ENCODE results near the gene CCDC169.
"Not testable (repeated sequence)": the region's sequence is repeated elsewhere in the genome, so short reads cannot be mapped to it uniquely, and the experiment has no call there.

Gene CCDC169

GRCh38 chr13:36325912-36326311 lies 28.3 kb upstream of the CCDC169 start:
- H3K36me3 ChIP-seq (ENCODE audit: insufficient read depth, low read length) = peaks cover 88% of the 10 kb centered on the region
- H3K4me3 ChIP-seq = no peak overlapping the region
- H3K9me3 ChIP-seq (ENCODE audit: low read depth, low read length) = no peaks in the 10 kb centered on the region
- H3K27ac ChIP-seq = no peak overlapping the region
- TF ChIP-seq EZH2 (IDR thresholded peaks at IDR 0.05) = no peak
- no peak for TF ChIP-seq POLR2AphosphoS5 (IDR thresholded peaks at IDR 0.05; ENCODE audit: borderline replicate concordance, low read depth, low read length)
- TF ChIP-seq FOXP2 (optimal IDR thresholded peaks at IDR 0.05; ENCODE audit: control extremely low read depth, extremely low read length, insufficient read depth) = no peak
- no peak for DNase-seq (ENCODE audit: low read depth, low spot score)
- no peak overlapping the region for H3K9ac ChIP-seq (ENCODE audit: insufficient read length)

GRCh38 chr13:36324881-36325280 lies 27.3 kb upstream of the CCDC169 start:
- not testable (repeated sequence) for H3K27ac ChIP-seq; H3K9me3 ChIP-seq (ENCODE audit: low read depth, low read length); H3K4me3 ChIP-seq; H3K9ac ChIP-seq (ENCODE audit: insufficient read length); DNase-seq (ENCODE audit: low read depth, low spot score)
- H3K36me3 ChIP-seq (ENCODE audit: insufficient read depth, low read length) = peaks cover 78% of the 10 kb centered on the region

DNA sequence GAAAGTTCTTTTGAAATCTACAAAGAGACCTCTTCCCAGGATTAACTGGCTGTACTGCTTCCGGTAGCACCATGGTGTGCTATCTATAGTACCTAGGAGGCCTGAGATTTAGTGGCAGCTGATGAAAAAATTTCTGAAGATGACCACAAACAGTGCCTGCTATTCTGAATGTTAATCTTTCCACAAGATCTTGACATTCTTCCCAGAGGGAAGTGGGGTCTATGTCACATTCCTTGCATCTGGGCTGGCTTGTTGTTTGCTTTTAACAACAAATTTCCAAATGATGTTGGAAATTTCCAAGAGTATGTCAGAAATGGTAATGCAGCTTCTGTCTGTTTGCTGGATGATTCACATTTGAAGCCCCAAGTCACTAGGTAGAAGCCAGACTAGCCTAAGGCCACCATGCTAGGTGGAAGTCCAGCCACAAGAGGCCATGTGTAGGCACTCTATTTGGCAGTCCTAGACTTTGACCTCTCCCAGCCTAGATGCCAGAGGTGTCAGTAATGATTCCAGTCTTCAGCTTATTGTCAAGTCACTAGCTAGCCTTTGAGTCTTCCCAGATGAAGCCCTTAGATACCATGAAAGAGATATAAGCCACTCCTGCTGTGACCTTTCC lies 26.4 kb upstream of the CCDC169 start:
- TF ChIP-seq POLR2AphosphoS5 (IDR thresholded peaks at IDR 0.05; ENCODE audit: borderline replicate concordance, low read depth, low read length) (no peak), FOXP2 (optimal IDR thresholded peaks at IDR 0.05; ENCODE audit: control extremely low read depth, extremely low read length, insufficient read depth) (no peak), EZH2 (IDR thresholded peaks at IDR 0.05) (no peak)
- H3K27ac ChIP-seq = no peak overlapping the region
- DNase-seq (ENCODE audit: low read depth, low spot score) = no peak
- no peaks in the 10 kb centered on the region for H3K9me3 ChIP-seq (ENCODE audit: low read depth, low read length)
- H3K36me3 ChIP-seq (ENCODE audit: insufficient read depth, low read length) = peaks cover 70% of the 10 kb centered on the region
- H3K9ac ChIP-seq (ENCODE audit: insufficient read length) = no peak overlapping the region
- H3K4me3 ChIP-seq = no peak overlapping the region

- no peak overlapping the region for H3K9ac ChIP-seq (ENCODE audit: insufficient read length)
- DNase-seq (ENCODE audit: low read depth, low spot score) = no peak
- H3K9me3 ChIP-seq (ENCODE audit: low read depth, low read length) = no peaks in the 10 kb centered on the region
- peaks cover 63% of the 10 kb centered on the region for H3K36me3 ChIP-seq (ENCODE audit: insufficient read depth, low read length)
- TF ChIP-seq FOXP2 (optimal IDR thresholded peaks at IDR 0.05; ENCODE audit: control extremely low read depth, extremely low read length, insufficient read depth) (no peak), POLR2AphosphoS5 (IDR thresholded peaks at IDR 0.05; ENCODE audit: borderline replicate concordance, low read depth, low read length) (no peak), EZH2 (IDR thresholded peaks at IDR 0.05) (no peak)
- H3K4me3 ChIP-seq = no peak overlapping the region
- H3K27ac ChIP-seq = no peak overlapping the region
Measured at GRCh38 chr13:36323408-36323807, 25.8 kb upstream of the CCDC169 start.

GRCh38 chr13:36319793-36320192 lies 22.2 kb upstream of the CCDC169 start:
- H3K9ac ChIP-seq (ENCODE audit: insufficient read length); H3K27ac ChIP-seq; H3K4me3 ChIP-seq; H3K9me3 ChIP-seq (ENCODE audit: low read depth, low read length); DNase-seq (ENCODE audit: low read depth, low spot score): not testable (repeated sequence)
- H3K36me3 ChIP-seq (ENCODE audit: insufficient read depth, low read length) = peaks cover 41% of the 10 kb centered on the region

- peaks cover 79% of the 10 kb centered on the region for H3K36me3 ChIP-seq (ENCODE audit: insufficient read depth, low read length)
- TF ChIP-seq EZH2 (IDR thresholded peaks at IDR 0.05) (no peak), FOXP2 (optimal IDR thresholded peaks at IDR 0.05; ENCODE audit: control extremely low read depth, extremely low read length, insufficient read depth) (no peak), POLR2AphosphoS5 (IDR thresholded peaks at IDR 0.05; ENCODE audit: borderline replicate concordance, low read depth, low read length) (no peak)
Measured at GRCh38 chr13:36313047-36313969, 15.7 kb upstream of the CCDC169 start.

DNA sequence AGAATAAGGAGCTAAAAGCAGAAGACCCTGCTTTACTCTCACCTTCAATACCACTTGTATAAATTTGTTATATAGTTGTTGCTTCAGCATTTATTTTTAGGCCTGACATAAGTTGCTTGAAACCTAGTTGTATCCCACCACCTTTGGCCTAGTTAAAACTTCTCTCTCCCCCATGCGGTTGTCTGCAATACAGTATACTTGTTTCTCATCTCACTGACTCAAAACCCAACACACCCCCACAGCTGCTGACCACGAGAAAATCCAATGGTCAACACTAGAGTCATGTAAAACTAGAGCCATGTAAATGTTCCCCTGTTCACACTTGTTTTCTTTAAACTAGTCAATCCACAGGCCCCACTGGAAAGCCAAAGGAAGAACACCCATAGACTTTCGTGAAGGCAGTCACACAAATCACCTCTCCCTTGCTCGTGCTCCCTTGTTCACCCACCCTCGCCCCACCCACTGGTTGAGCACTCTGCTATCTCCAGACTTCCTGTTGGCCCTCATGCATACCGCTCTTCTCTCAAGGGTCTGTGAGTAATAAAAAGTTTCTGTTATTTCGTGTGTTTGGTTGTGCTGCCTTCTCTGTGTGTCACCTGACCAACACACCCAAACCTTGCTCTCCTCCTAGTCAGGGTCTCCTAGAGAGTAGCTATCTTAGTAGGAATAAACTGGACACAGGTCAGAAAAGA lies 12.9 kb upstream of the CCDC169 start:
- Histone ChIP-seq H3K9ac (ENCODE audit: insufficient read length) (no peak overlapping the region), H3K36me3 (ENCODE audit: insufficient read depth, low read length) (peaks cover 99% of the 10 kb centered on the region), H3K9me3 (ENCODE audit: low read depth, low read length) (no peaks in the 10 kb centered on the region), H3K27ac (no peak overlapping the region), H3K4me3 (no peak overlapping the region)
- no peak for TF ChIP-seq FOXP2 (optimal IDR thresholded peaks at IDR 0.05; ENCODE audit: control extremely low read depth, extremely low read length, insufficient read depth)
- TF ChIP-seq POLR2AphosphoS5 (IDR thresholded peaks at IDR 0.05; ENCODE audit: borderline replicate concordance, low read depth, low read length) = no peak
- no peak for DNase-seq (ENCODE audit: low read depth, low spot score)

More at GRCh38 chr13:36313047-36313969, 15.7 kb upstream of the CCDC169 start:
- no peaks in the 10 kb centered on the region for H3K9me3 ChIP-seq (ENCODE audit: low read depth, low read length)
- no peak overlapping the region for H3K27ac ChIP-seq
- no peak for DNase-seq (ENCODE audit: low read depth, low spot score)
- no peak overlapping the region for H3K9ac ChIP-seq (ENCODE audit: insufficient read length)
- no peak overlapping the region for H3K4me3 ChIP-seq

DNA sequence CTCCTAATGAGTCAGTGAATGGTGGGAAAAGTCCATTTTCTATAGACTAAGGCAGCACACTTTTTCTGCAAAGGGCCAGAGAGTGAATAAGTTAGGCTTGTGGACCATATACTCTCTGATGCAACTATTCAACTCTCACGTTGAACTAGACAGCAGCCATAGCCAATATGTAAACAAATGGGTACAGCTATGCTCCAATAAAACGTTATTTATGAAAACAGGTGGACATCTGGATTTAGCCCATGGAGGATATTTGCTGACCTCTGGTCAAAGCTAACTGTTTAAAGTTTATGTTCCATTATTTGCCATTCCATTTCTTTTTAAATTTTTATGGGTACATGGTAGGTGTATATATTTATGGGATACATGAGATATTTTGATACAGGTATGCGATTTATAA lies 4.7 kb upstream of the CCDC169 start:
- peaks cover 59% of the 10 kb centered on the region for H3K36me3 ChIP-seq (ENCODE audit: insufficient read depth, low read length)
- DNase-seq (ENCODE audit: low read depth, low spot score) = no peak
- no peaks in the 10 kb centered on the region for H3K9me3 ChIP-seq (ENCODE audit: low read depth, low read length)
- no peak overlapping the region for H3K9ac ChIP-seq (ENCODE audit: insufficient read length)
- no peak overlapping the region for H3K27ac ChIP-seq
- TF ChIP-seq EZH2 (IDR thresholded peaks at IDR 0.05) (no peak), POLR2AphosphoS5 (IDR thresholded peaks at IDR 0.05; ENCODE audit: borderline replicate concordance, low read depth, low read length) (no peak), FOXP2 (optimal IDR thresholded peaks at IDR 0.05; ENCODE audit: control extremely low read depth, extremely low read length, insufficient read depth) (no peak)
- H3K4me3 ChIP-seq = no peak overlapping the region

- H3K9ac ChIP-seq (ENCODE audit: insufficient read length); H3K9me3 ChIP-seq (ENCODE audit: low read depth, low read length); H3K4me3 ChIP-seq; DNase-seq (ENCODE audit: low read depth, low spot score): not testable (repeated sequence)
- Histone ChIP-seq H3K36me3 (ENCODE audit: insufficient read depth, low read length) (peaks cover 41% of the 10 kb centered on the region), H3K27ac (peak overlapping the region; percentile 76)
Measured at GRCh38 chr13:36299469-36299868, 1.9 kb upstream of the CCDC169 start.
